IPS-NIHi11 (cell line): ENCODE results near the gene VWA2.

ENCODE experiments used
- DNase-seq: peaks from one replicate; pipeline ENCODE4 v3.0.0; 2012; ENCODE audit warnings: mixed read lengths, low spot score

The VWA2 gene

GRCh38 chr10:114276671-114277070 is 37.6 kb downstream of the VWA2 start:
- no peak for DNase-seq

- no peak for DNase-seq
Measured at GRCh38 chr10:114278140-114278883, 39.3 kb downstream of the VWA2 start.

- DNase-seq = no peak
Measured at GRCh38 chr10:114278884-114279191, 39.8 kb downstream of the VWA2 start.

GRCh38 chr10:114279289-114279688 is 40.2 kb downstream of the VWA2 start:
- DNase-seq = no peak

- no peak for DNase-seq
Measured at GRCh38 chr10:114279901-114280644, 41.0 kb downstream of the VWA2 start.

- DNase-seq = no peak
Measured at GRCh38 chr10:114281006-114281405, 42.0 kb downstream of the VWA2 start.

- no peak for DNase-seq
Measured at GRCh38 chr10:114281461-114281860, 42.4 kb downstream of the VWA2 start.

GRCh38 chr10:114282526-114282925 is 43.5 kb downstream of the VWA2 start:
- no peak for DNase-seq

GRCh38 chr10:114283091-114283490 is 44.0 kb downstream of the VWA2 start:
- DNase-seq = no peak

GRCh38 chr10:114283535-114284234 is 44.6 kb downstream of the VWA2 start:
- no peak for DNase-seq

- DNase-seq = no peak
Measured at GRCh38 chr10:114284346-114285071, 45.5 kb downstream of the VWA2 start.

- DNase-seq = no peak
Measured at GRCh38 chr10:114285961-114286441, 46.9 kb downstream of the VWA2 start.

GRCh38 chr10:114286921-114287320 is 47.9 kb downstream of the VWA2 start:
- no peak for DNase-seq

GRCh38 chr10:114288424-114289095 is 49.5 kb downstream of the VWA2 start:
- DNase-seq = no peak

- no peak for DNase-seq
Measured at GRCh38 chr10:114289096-114289436, 50.0 kb downstream of the VWA2 start.

GRCh38 chr10:114290038-114290437 is 51.0 kb downstream of the VWA2 start:
- DNase-seq = no peak

- DNase-seq = no peak
Measured at GRCh38 chr10:114291076-114291475, 52.0 kb downstream of the VWA2 start.

- DNase-seq = no peak
Measured at GRCh38 chr10:114291516-114291915, 52.5 kb downstream of the VWA2 start.

- no peak for DNase-seq
Measured at GRCh38 chr10:114293075-114293474, 54.0 kb downstream of the VWA2 start.

GRCh38 chr10:114294549-114294948 is 55.5 kb downstream of the VWA2 start:
- no peak for DNase-seq

- no peak for DNase-seq
Measured at GRCh38 chr10:114295393-114295792, 56.3 kb downstream of the VWA2 start.
